ENCODE measurements around the gene GFPT2. TPM values are rescaled to one million over a fixed set of nuclear protein-coding genes. Genes with fewer than 3 reads are reported as not detected.

Gene GFPT2
- total RNA-seq, 1 experiment from 2014 or later: 13.9 TPM

DNA sequence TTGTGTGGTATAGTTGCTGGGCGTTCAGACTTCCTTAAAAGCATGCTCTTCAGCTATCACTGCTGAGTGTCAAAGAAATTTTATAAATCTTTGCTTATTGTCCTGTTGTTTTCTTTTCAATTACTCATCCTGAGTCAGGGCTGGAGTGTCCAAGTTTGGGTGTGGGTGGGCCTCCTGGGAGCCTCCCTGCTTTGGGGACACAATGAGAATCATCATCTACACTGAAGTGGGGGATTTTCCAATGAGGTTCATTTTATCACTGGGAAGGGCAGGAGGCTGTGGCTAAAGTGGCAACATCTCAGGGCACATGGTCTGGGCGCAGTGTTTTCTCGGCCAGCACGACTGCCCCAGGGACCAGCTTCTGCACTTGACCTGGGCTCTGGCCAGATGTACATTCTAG lies 19.5 kb downstream of the GFPT2 start:
- DNase-seq (ENCODE audit: low read depth): peak; percentile 82

- no peak for DNase-seq (ENCODE audit: low read depth)
These were observed 20.3 kb downstream of the GFPT2 start for GRCh38 chr5:180332861-180333260.

DNA sequence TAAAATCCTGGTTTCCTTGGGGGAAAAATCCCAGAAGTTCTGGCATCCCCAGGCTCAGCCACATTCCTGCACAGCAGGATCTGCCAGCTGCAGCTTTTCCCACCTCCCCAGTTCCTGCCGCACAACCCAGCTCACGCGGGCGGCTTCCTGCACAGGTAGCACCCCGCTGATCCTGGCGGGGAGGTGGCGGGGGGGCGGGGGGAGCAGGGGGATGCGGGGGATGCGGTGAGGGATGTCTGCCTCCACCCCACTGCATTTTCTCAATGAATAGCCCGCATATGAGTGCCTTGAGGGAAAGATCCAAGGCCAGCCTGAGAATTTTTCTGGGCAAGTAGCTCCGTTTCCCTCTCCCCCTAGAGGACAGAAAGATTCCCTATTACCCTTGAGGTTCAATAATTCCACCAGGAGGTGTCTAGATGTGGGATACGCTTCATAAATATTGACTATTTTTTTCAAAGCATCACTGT lies 21.1 kb downstream of the GFPT2 start:
- peak; percentile 29 for DNase-seq (ENCODE audit: low read depth)

GRCh38 chr5:180331647-180331950 lies 21.5 kb downstream of the GFPT2 start:
- no peak for DNase-seq (ENCODE audit: low read depth)

DNA sequence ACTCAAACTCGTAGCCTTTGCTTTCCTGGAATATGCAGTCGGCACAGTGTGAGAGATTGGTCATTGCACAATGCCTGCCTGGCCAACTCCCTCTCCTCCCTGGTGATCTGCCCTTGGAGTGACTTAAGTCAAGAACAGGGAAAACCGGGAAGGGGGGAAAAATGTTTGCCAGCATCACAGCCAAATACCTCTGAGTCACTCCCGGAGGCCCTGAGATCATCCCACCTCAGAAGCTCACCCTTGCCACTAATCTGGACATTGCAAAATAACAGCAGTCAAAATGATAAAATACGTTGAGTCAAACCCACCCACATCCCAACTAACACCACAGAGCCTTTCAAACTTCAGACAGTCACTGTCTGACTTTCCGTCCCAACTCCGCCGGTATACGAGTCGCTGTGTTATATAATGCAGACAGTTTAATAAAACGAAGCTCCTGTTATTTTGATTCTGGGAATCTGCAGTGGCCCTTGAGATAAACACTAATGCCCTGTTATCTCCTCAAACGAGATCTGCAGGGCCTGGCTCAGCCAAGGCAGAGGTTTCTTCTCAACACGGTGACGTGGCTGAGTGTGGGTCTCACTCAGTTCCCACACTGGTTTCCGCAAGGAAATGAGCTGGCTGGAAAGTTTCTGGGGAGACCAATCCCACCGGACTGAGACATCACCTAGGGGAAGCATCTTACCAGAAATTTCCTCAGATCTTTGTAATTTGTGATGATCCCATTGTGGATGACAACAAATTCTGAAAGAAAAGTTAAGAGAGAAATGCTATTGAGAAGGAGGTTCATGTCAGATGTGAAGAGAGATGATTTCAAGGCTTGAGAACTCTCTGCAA lies 22.1 kb downstream of the GFPT2 start:
- peak; percentile 97 for DNase-seq (ENCODE audit: low read depth)

DNA sequence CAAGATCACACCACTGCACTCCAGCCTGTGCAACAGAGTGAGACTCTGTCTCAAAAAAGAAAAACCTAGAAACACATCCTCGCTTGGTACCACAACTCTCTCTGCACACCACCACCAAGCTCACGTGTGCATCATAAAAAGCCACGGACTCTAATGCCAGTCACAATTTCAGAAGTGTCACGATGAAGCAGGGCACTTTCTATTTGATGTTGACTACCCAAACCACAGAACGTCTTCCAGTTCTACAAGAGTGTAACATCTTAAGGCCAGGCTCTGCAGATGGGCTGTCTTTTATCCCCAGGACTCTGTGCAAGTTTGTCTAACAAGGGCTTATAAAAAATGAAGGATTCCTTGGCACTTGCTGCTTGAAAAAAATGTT lies 22.9 kb downstream of the GFPT2 start:
- DNase-seq (ENCODE audit: low read depth): no peak

- no peak for DNase-seq (ENCODE audit: low read depth)
These were observed 23.4 kb downstream of the GFPT2 start for GRCh38 chr5:180329606-180330269.

GRCh38 chr5:180329138-180329435 lies 24.0 kb downstream of the GFPT2 start:
- no peak for DNase-seq (ENCODE audit: low read depth)

- DNase-seq (ENCODE audit: low read depth): peak; percentile 70
These were observed 24.6 kb downstream of the GFPT2 start for GRCh38 chr5:180328296-180329137.

GRCh38 chr5:180326989-180327565 lies 26.1 kb downstream of the GFPT2 start:
- DNase-seq (ENCODE audit: low read depth): no peak

DNA sequence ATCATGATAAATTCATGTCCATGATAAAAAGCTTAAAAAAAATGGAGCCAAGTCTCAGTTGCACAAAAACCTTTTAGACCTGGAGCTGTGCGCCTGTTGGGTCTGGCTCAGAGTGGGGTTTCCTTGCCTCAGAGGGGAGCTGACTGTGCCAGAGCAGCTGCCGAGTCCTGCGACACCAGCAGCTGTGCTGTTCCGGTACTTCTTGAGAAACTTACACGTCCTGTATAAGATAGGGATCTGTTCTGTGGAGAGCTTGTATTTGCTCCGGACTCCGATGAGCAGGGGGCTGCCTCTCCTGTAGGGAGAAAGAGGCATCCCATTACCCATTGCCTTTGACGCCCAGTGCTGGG lies 28.6 kb downstream of the GFPT2 start:
- no peak for DNase-seq (ENCODE audit: low read depth)

DNA sequence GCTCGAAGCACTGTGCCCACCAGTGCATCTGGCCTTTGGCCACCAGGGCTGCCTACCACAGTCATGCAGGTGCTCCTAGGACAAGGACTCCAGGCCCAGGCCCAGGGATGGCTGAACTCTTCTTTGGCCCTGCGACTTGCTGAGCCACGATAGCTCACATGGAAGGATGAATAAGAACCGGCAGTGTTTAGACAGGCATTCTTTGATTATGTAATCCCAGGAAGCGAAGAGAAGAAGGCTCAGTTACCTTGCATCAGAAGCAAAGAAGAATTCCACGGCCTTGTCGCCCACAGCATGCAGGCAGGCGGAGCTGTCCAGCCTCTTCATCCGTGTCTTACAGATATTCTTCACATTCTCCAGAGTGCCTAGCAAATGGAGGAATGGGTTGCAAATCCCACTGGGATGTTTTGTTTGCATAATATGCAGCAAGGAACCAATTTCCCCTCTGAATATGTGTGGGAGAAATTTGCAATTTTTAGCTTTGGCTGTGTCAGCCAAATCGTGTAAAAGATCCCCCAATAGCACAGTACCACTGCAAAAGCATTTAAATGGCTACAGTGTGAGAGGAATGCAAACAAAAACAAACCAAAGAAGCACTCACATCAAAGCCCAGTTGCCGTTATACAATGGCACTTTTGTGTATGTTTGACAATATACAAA lies 29.1 kb downstream of the GFPT2 start:
- no peak for DNase-seq (ENCODE audit: low read depth)

- no peak for DNase-seq (ENCODE audit: low read depth)
These were observed 30.0 kb downstream of the GFPT2 start for GRCh38 chr5:180323160-180323559.

DNA sequence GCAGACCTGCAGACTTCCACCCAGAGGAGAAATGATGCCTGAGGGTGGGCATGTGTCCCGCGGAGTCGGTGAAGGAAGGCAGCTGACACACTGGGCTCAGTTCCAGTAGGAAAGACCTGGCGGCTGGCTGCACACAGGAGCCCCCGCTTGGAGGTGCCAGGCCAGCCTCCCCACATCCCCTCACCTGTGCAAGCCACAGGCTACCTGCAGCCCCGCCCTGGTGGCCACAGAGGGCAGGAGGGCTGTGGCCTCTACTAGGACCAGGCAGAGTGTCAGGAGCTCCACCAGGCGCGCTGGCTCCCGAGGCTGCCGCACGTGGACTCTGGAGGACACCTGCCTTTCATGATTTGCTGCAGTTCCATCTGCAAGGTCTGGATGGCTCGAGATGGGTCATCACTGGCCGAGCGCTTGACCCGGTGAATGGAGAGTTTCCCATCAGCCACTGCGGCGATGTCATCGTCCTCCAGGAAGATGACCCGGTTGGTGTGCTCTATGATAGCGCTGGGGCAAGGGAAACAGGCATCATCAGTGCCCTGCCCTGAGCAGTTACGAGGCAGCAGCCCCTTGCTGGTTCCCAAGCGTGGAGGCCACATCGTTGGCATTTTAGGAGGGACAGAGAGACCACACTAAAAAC lies 34.6 kb downstream of the GFPT2 start:
- DNase-seq (ENCODE audit: low read depth): no peak

GRCh38 chr5:180316586-180316985 lies 36.5 kb downstream of the GFPT2 start:
- DNase-seq (ENCODE audit: low read depth): no peak

- no peak for DNase-seq (ENCODE audit: low read depth)
These were observed 37.3 kb downstream of the GFPT2 start for GRCh38 chr5:180315762-180316212.

DNA sequence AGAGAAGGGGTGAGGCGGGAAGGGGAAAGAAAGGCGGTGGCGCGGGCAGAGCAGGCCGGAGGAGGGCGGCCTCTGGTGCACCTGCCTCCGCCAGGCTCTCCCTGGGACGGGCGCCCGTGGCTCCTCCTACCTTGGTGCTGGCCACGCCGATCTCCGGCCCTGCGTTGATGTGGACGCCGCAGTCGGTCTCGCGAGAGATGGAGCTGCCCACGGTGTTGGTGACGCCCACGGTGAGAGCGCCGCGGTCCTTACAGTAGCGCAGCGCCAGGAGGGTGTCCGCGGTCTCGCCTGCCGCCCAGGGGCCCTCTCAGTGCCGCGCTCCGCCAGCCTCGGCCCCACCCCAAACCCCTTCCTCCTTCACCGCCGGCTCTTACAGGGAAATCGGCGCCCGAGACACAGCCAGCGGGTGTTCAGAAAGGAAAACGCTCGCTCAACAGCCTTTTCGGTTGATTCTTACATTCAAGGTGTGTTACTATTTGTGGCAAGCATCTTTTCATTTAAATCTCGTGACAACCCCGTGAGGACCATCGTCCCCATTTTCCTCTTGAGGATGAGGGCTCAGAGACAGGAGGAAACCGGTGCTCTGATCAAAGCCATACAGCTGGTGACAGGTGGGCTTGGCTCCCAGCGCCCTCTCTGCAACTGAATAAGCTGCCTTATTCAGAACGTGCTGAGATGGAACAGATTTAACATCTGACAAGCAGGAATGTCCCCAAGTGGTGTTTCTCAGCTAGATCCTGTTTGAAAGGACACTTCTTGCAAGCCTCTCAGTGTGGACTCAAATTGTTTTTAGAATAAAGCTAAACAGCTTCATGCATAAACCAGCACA lies 39.2 kb downstream of the GFPT2 start:
- DNase-seq (ENCODE audit: low read depth): no peak

GRCh38 chr5:180311216-180311615 lies 41.9 kb downstream of the GFPT2 start:
- no peak for DNase-seq (ENCODE audit: low read depth)

- no peak for DNase-seq (ENCODE audit: low read depth)
These were observed 46.3 kb downstream of the GFPT2 start for GRCh38 chr5:180306796-180307195.

GRCh38 chr5:180305481-180305880 lies 47.7 kb downstream of the GFPT2 start:
- no peak for DNase-seq (ENCODE audit: low read depth)

Measured in RPMI7951 (cell line).